Retinal pigment epithelial cell (primary cell): ENCODE measurements around the gene HS6ST1.

Experiments used
- DNase-seq: peaks from one replicate; pipeline ENCODE4 v3.0.0-alpha.2; 2010; ENCODE audit warnings: low read depth
- H3K4me3 ChIP-seq: 2 replicates; pipeline ENCODE4 v1.5.1; 2011; ENCODE audit warnings: mild to moderate bottlenecking, low read length, control low read depth, moderate library complexity
- CTCF ChIP-seq: conservative IDR thresholded peaks from 2 replicates; pipeline ENCODE4 v1.5.1; 2011; ENCODE audit warnings: low read depth, low read length, control low read depth, inconsistent platforms

The HS6ST1 gene

GRCh38 chr2:128315829-128316776, 2.6 kb downstream of the HS6ST1 start:
- peak overlapping the region; percentile 61 for H3K4me3 ChIP-seq
- TF ChIP-seq CTCF: no peak
- DNase-seq: no peak

GRCh38 chr2:128315122-128315828, 3.4 kb downstream of the HS6ST1 start:
- no peak for DNase-seq
- no peak overlapping the region for H3K4me3 ChIP-seq

GRCh38 chr2:128314348-128315121, 4.1 kb downstream of the HS6ST1 start:
- DNase-seq: no peak
- H3K4me3 ChIP-seq: no peak overlapping the region

More at GRCh38 chr2:128315122-128315828, 3.4 kb downstream of the HS6ST1 start:
- no peak for TF ChIP-seq CTCF

GRCh38 chr2:128313931-128314347, 4.7 kb downstream of the HS6ST1 start:
- TF ChIP-seq CTCF: no peak
- H3K4me3 ChIP-seq: no peak overlapping the region
- no peak for DNase-seq

More at GRCh38 chr2:128314348-128315121, 4.1 kb downstream of the HS6ST1 start:
- TF ChIP-seq CTCF: no peak

GRCh38 chr2:128313091-128313836, 5.4 kb downstream of the HS6ST1 start:
- no peak overlapping the region for H3K4me3 ChIP-seq
- no peak for DNase-seq
- peak; percentile 72 for TF ChIP-seq CTCF

- no peak for TF ChIP-seq CTCF
- no peak for DNase-seq
- no peak overlapping the region for H3K4me3 ChIP-seq
Observed at GRCh38 chr2:128312411-128312810, 6.3 kb downstream of the HS6ST1 start.
